ENCODE data around the gene NAT14. TPM values are rescaled to one million over a fixed set of nuclear protein-coding genes. Genes with fewer than 3 reads are reported as not detected.

Gene NAT14
- total and polyA plus RNA-seq, 2 of the 8 experiments (the other 6 are each of a cell fraction or from before 2014, with no cell fraction given), result 47.1 to 71.2 TPM

- H3K56ac ChIP-seq (replicated peaks; ENCODE audit: insufficient read length, low read depth, low read length), result no peak overlapping the region
- peaks cover 0 to 24% (median 10%) of the 10 kb centered on the region in 4 experiments; a peak in 5 of 7 replicates for H3K4me1 ChIP-seq (replicated peaks in 1 of 4; ENCODE audit: control insufficient read depth in 3 of 4, insufficient read depth in 4 of 4, low read length in 3 of 4)
- H3K23me2 ChIP-seq (ENCODE audit: low read depth, low read length), result peaks cover 3% of the 10 kb centered on the region
- H3K36me3 ChIP-seq (ENCODE audit: control insufficient read depth in 2 of 4, insufficient read depth in 4 of 4, low read length in 3 of 4), result peaks cover 0 to 5% (median 0%) of the 10 kb centered on the region in 4 experiments; a peak in 2 of 8 replicates
- no peak overlapping the region for H2BK120ac ChIP-seq (replicated peaks; ENCODE audit: low read depth, low read length)
- H4K8ac ChIP-seq (ENCODE audit: extremely low read depth, insufficient read depth, low read length), result peak overlapping the region; percentile 86; the same call in 1 of the 2 replicates
- no peak for FAIRE-seq
- H2BK5ac ChIP-seq (ENCODE audit: low read depth, low read length), result no peak overlapping the region
- DNase-seq (ENCODE audit: low read depth in 1 of 2, low spot score in 2 of 2), result no peak
- no peaks in the 10 kb centered on the region for H3K9me3 ChIP-seq (ENCODE audit: insufficient read depth in 2 of 2, low read depth in 1 of 2, low read length in 1 of 2)
- H3K27ac ChIP-seq (ENCODE audit: low read depth, low read length), result no peak overlapping the region
- no peak overlapping the region for H3K14ac ChIP-seq (ENCODE audit: insufficient read length)
- H2BK20ac ChIP-seq (ENCODE audit: low read length), result no peak overlapping the region
- no peak for TF ChIP-seq POLR2AphosphoS5 (IDR thresholded peaks at IDR 0.05; ENCODE audit: low read depth, low read length)
- TF ChIP-seq NANOG (IDR thresholded peaks at IDR 0.05; ENCODE audit: insufficient read depth, low read depth, low read length, poor library complexity, severe bottlenecking), result no peak
- TF ChIP-seq USF2 (IDR thresholded peaks at IDR 0.05; ENCODE audit: low read length), result no peak
- TF ChIP-seq MAFK (IDR thresholded peaks at IDR 0.05; ENCODE audit: low read depth, low read length), result no peak
- TF ChIP-seq, protein P1, sequence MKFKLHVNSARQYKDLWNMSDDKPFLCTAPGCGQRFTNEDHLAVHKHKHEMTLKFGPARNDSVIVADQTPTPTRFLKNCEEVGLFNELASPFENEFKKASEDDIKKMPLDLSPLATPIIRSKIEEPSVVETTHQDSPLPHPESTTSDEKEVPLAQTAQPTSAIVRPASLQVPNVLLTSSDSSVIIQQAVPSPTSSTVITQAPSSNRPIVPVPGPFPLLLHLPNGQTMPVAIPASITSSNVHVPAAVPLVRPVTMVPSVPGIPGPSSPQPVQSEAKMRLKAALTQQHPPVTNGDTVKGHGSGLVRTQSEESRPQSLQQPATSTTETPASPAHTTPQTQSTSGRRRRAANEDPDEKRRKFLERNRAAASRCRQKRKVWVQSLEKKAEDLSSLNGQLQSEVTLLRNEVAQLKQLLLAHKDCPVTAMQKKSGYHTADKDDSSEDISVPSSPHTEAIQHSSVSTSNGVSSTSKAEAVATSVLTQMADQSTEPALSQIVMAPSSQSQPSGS (IDR thresholded peaks at IDR 0.05; ENCODE audit: low read length), result no peak
- H3K4ac ChIP-seq (replicated peaks; ENCODE audit: insufficient read length, low read depth, low read length), result peak overlapping the region; percentile 80
- peak overlapping the region in 1 of 4 experiments; percentile 95; a peak in 2 of 8 replicates for H3K4me3 ChIP-seq (ENCODE audit: extremely low read depth in 1 of 4, insufficient read depth in 2 of 4, low read depth in 3 of 4, low read length in 4 of 4)
- ChIA-PET CTCF (ENCODE audit: partially characterized antibody) (interaction anchor here (0.6 to 5.5 kb wide), 6 partner anchors 10 to 153 kb away, joined by 3 to 31 read pairs (median 4); no protein-coding TSS in a partner anchor), POLR2A (ENCODE audit: partially characterized antibody) (interaction anchor here (0.6 to 7.6 kb wide), 9 partner anchors 10 to 1637 kb away, joined by 3 to 57 read pairs (median 3); partner anchors contain the start of genes SBK2 and SSC5D)
- 89 to 100% methylated on average over 1 to 13 of the region's 13 CpGs for WGBS, 2 experiments (ENCODE audit: extremely low coverage in 1 of 2, insufficient coverage in 1 of 2, insufficient read length in 1 of 2, insufficient replicate concordance in 2 of 2, low coverage in 1 of 2, low lambda C conversion rate in 2 of 2, missing lambda C conversion rate in 1 of 2)
- no peak overlapping the region for H4K5ac ChIP-seq (ENCODE audit: insufficient read length, low read depth, low read length)
- peak overlapping the region; percentile 47 for H4K91ac ChIP-seq (replicated peaks; ENCODE audit: insufficient read length, low read length)
- no peak overlapping the region for H2AK5ac ChIP-seq (ENCODE audit: low read depth, low read length)
- peak overlapping the region; percentile 2 to 63; a peak in 3 of 4 replicates for H3K4me2 ChIP-seq (ENCODE audit: insufficient read depth in 1 of 2, low read depth in 2 of 2, low read length in 2 of 2)
- peaks cover 0 to 3% of the 10 kb centered on the region in 2 experiments for H4K20me1 ChIP-seq (replicated peaks in 1 of 2; ENCODE audit: control insufficient read depth in 1 of 2, insufficient read depth in 2 of 2, low read length in 2 of 2)
- no peak overlapping the region; a peak in 1 of 7 replicates for H3K9ac ChIP-seq (replicated peaks in 1 of 4; ENCODE audit: extremely low read depth in 1 of 4, low read depth in 3 of 4, low read length in 3 of 4)
- no peaks in the 10 kb centered on the region; a peak in 2 of 7 replicates for H3K27me3 ChIP-seq (replicated peaks in 1 of 4; ENCODE audit: control insufficient read depth in 3 of 4, extremely low read depth in 1 of 4, insufficient read depth in 3 of 4, low read length in 3 of 4)
- H2BK15ac ChIP-seq (ENCODE audit: low read length), result no peak overlapping the region
- H3K18ac ChIP-seq (ENCODE audit: extremely low read depth, low read length), result no peak overlapping the region
- no peak overlapping the region for H2BK12ac ChIP-seq (ENCODE audit: low read depth, low read length)
- no peak overlapping the region for H2AFZ ChIP-seq (ENCODE audit: low read length)
- H3K79me1 ChIP-seq (ENCODE audit: low read depth, low read length), result peaks cover 11% of the 10 kb centered on the region
- no peak overlapping the region for H3K23ac ChIP-seq (ENCODE audit: insufficient read length)
- peaks cover 0 to 18% of the 10 kb centered on the region in 2 experiments; a peak in 2 of 4 replicates for H3K79me2 ChIP-seq (ENCODE audit: control insufficient read depth in 1 of 2, insufficient read depth in 2 of 2, low read length in 2 of 2)
Measured at GRCh38 chr19:55477905-55478304, 7.1 kb upstream of the NAT14 start.
